ENCODE measurements around the gene CD151. TPM values are rescaled to one million over a fixed set of nuclear protein-coding genes. Genes with fewer than 3 reads are reported as not detected.

CD151 gene
- polyA plus RNA-seq, 1 donor (not counting 4 experiments of a cell fraction or from before 2014, with no cell fraction given) = 434 TPM

- TF ChIP-seq EZH2 (IDR thresholded peaks at IDR 0.05; ENCODE audit: low read length) (no peak), CTCF (optimal IDR thresholded peaks at IDR 0.05 in 1 of 3, IDR thresholded peaks at IDR 0.05 in 1 of 3, conservative IDR thresholded peaks at IDR 0.05 in 1 of 3; ENCODE audit: extremely low read depth in 1 of 3, insufficient read depth in 2 of 3, low read length in 3 of 3) (no peak)
- H3K4me3 ChIP-seq (ENCODE audit: control insufficient read depth in 2 of 3, extremely low read depth in 1 of 3, insufficient read depth in 2 of 3, low read depth in 1 of 3, low read length in 3 of 3) = no peak overlapping the region
- peaks cover 19% of the 10 kb centered on the region for H4K20me1 ChIP-seq (ENCODE audit: control insufficient read depth, extremely low read depth, insufficient read depth, low read length)
- dilution Hi-C loops (cut with MboI; ENCODE audit: extremely low pct_ligation_motif_present, low sequenced_read_pairs) = no loop called here
- no peak overlapping the region for H3K27ac ChIP-seq (ENCODE audit: control insufficient read depth, insufficient read depth, low read length)
- peaks cover 39% of the 10 kb centered on the region for H3K79me2 ChIP-seq (ENCODE audit: control insufficient read depth, insufficient read depth, low read length)
- peaks cover 29 to 31% of the 10 kb centered on the region in 2 experiments for H3K36me3 ChIP-seq (ENCODE audit: control insufficient read depth in 2 of 2, extremely low read depth in 1 of 2, insufficient read depth in 2 of 2, low read length in 2 of 2)
- no peak overlapping the region for H2AFZ ChIP-seq (ENCODE audit: control insufficient read depth, low read length)
- H3K4me2 ChIP-seq (ENCODE audit: control insufficient read depth, extremely low read depth, insufficient read depth, low read depth, low read length) = no peak overlapping the region
- H3K9me3 ChIP-seq (ENCODE audit: control insufficient read depth, low read depth, low read length) = no peaks in the 10 kb centered on the region
- no peak for FAIRE-seq
- no peaks in the 10 kb centered on the region for H3K27me3 ChIP-seq (ENCODE audit: control insufficient read depth, extremely low read depth, insufficient read depth, low read length)
- peaks cover 20% of the 10 kb centered on the region for H3K4me1 ChIP-seq (ENCODE audit: control insufficient read depth, extremely low read depth, insufficient read depth, low read length)
- H3K9ac ChIP-seq (ENCODE audit: control insufficient read depth, extremely low read depth, insufficient read depth, low read length) = no peak overlapping the region
- DNase-seq (ENCODE audit: low read depth, low spot score) = no peak
- H3K9me1 ChIP-seq (ENCODE audit: control insufficient read depth, extremely low read depth, insufficient read depth, low read length) = no peaks in the 10 kb centered on the region
These were observed 20.4 kb upstream of the CD151 start for GRCh38 chr11:812390-812789.

- H3K79me2 ChIP-seq (ENCODE audit: control insufficient read depth, insufficient read depth, low read length) = peaks cover 39% of the 10 kb centered on the region
- H3K4me1 ChIP-seq (ENCODE audit: control insufficient read depth, extremely low read depth, insufficient read depth, low read length) = peaks cover 20% of the 10 kb centered on the region
- dilution Hi-C loops (cut with MboI; ENCODE audit: extremely low pct_ligation_motif_present, low sequenced_read_pairs) = no loop called here
- TF ChIP-seq EZH2 (IDR thresholded peaks at IDR 0.05; ENCODE audit: low read length) = no peak
- TF ChIP-seq CTCF (optimal IDR thresholded peaks at IDR 0.05 in 1 of 3, IDR thresholded peaks at IDR 0.05 in 1 of 3, conservative IDR thresholded peaks at IDR 0.05 in 1 of 3; ENCODE audit: extremely low read depth in 1 of 3, insufficient read depth in 2 of 3, low read length in 3 of 3) = no peak
- peaks cover 19% of the 10 kb centered on the region for H4K20me1 ChIP-seq (ENCODE audit: control insufficient read depth, extremely low read depth, insufficient read depth, low read length)
- DNase-seq (ENCODE audit: low read depth, low spot score) = no peak
- no peak overlapping the region for H3K4me2 ChIP-seq (ENCODE audit: control insufficient read depth, extremely low read depth, insufficient read depth, low read depth, low read length)
- H3K9me1 ChIP-seq (ENCODE audit: control insufficient read depth, extremely low read depth, insufficient read depth, low read length) = no peaks in the 10 kb centered on the region
- H3K9ac ChIP-seq (ENCODE audit: control insufficient read depth, extremely low read depth, insufficient read depth, low read length) = no peak overlapping the region
- H3K9me3 ChIP-seq (ENCODE audit: control insufficient read depth, low read depth, low read length) = no peaks in the 10 kb centered on the region
- FAIRE-seq = no peak
- H3K36me3 ChIP-seq (ENCODE audit: control insufficient read depth in 2 of 2, extremely low read depth in 1 of 2, insufficient read depth in 2 of 2, low read length in 2 of 2) = peaks cover 29 to 31% of the 10 kb centered on the region in 2 experiments
- no peak overlapping the region for H3K27ac ChIP-seq (ENCODE audit: control insufficient read depth, insufficient read depth, low read length)
- no peaks in the 10 kb centered on the region for H3K27me3 ChIP-seq (ENCODE audit: control insufficient read depth, extremely low read depth, insufficient read depth, low read length)
- H2AFZ ChIP-seq (ENCODE audit: control insufficient read depth, low read length) = no peak overlapping the region
- H3K4me3 ChIP-seq (ENCODE audit: control insufficient read depth in 2 of 3, extremely low read depth in 1 of 3, insufficient read depth in 2 of 3, low read depth in 1 of 3, low read length in 3 of 3) = no peak overlapping the region
These were observed 19.7 kb upstream of the CD151 start for GRCh38 chr11:813072-813455.
